Peyer's patch (tissue), 4 donors: ENCODE results near the gene TMEM127. TPM values are rescaled to one million over a fixed set of nuclear protein-coding genes. Genes with fewer than 3 reads are reported as not detected.

Experiments used
- DNase-seq, 3 donors: peaks; one replicate each; pipeline ENCODE4 v3.0.0-alpha.2; 2017 to 2019
- H3K27ac ChIP-seq, 4 donors: fragments of 200-600 bp; sonication (generic); one replicate each; pipeline ENCODE4 v1.5.1; 2016 to 2019
- H3K27me3 ChIP-seq, 2 donors: fragments of 200-600 bp; sonication (generic); one replicate each; pipeline ENCODE4 v1.5.1; 2019
- H3K36me3 ChIP-seq, 3 donors: fragments of 200-600 bp; sonication (generic); one replicate each; pipeline ENCODE4 v1.5.1; 2016 to 2019
- H3K4me1 ChIP-seq, 4 donors: fragments of 200-600 bp; sonication (generic); one replicate each; pipeline ENCODE4 v1.5.1; 2016 to 2019
- H3K4me3 ChIP-seq, 4 donors: fragments of 200-600 bp; sonication (generic); 1 replicate in 3 of 4; 2 replicates in 1 of 4; pipeline ENCODE4 v1.5.1; 2016 to 2019; ENCODE audit warnings: mild to moderate bottlenecking in 1 of 4
- H3K9me3 ChIP-seq, 4 donors: fragments of 200-600 bp; sonication (generic); one replicate each; pipeline ENCODE4 v1.5.1; 2016 to 2019; ENCODE audit warnings: mild to moderate bottlenecking in 1 of 4
- CTCF ChIP-seq, 6 experiments: fragments of 450-650 bp in 4 of 6; fragments of 200-600 bp in 2 of 6; sonication (generic) in 1 of 6; IDR thresholded peaks; one replicate each; pipeline ENCODE4 v1.5.1; 2017 to 2019; ENCODE audit warnings: antibody characterized with exemption in 6 of 6, mild to moderate bottlenecking in 3 of 6, moderate library complexity in 1 of 6
- POLR2A ChIP-seq, 2 donors: fragments of 450-650 bp; IDR thresholded peaks; one replicate each; pipeline ENCODE4 v1.5.1; 2017; ENCODE audit warnings: antibody characterized with exemption in 2 of 2, mild to moderate bottlenecking in 2 of 2, moderate library complexity in 2 of 2
- total RNA-seq, 4 donors: library from RNA; depleted of rRNA; stranded (reverse); fragments of >200 nt; gene quantifications; one replicate each; pipeline ENCODE4 v1.1.0, GENCODE V29; 2016

The TMEM127 gene
- total RNA-seq, 4 donors from 2014 or later = 25.6 to 81.4 (median 67.1) TPM

- Histone ChIP-seq H3K27ac (peak overlapping the region; percentile 27 to 56 (median 33)), H3K4me1 (peaks cover 14 to 60% (median 27%) of the 10 kb centered on the region in 4 donors), H3K27me3 (no peaks in the 10 kb centered on the region), H3K9me3 (no peaks in the 10 kb centered on the region), H3K4me3 (no peak overlapping the region), H3K36me3 (peaks cover 0 to 59% (median 0%) of the 10 kb centered on the region in 3 donors)
- DNase-seq = no peak
- no peak for TF ChIP-seq POLR2A (IDR thresholded peaks at IDR 0.05)
- no peak for TF ChIP-seq CTCF (IDR thresholded peaks at IDR 0.05)
These were observed 9.1 kb downstream of the TMEM127 start for GRCh38 chr2:96256611-96257113.

GRCh38 chr2:96254571-96254970 lies 11.2 kb downstream of the TMEM127 start:
- peaks cover 0 to 64% (median 0%) of the 10 kb centered on the region in 3 donors for H3K36me3 ChIP-seq
- H3K9me3 ChIP-seq = no peaks in the 10 kb centered on the region
- no peak for DNase-seq
- H3K27me3 ChIP-seq = no peaks in the 10 kb centered on the region
- TF ChIP-seq CTCF (IDR thresholded peaks at IDR 0.05) (no peak), POLR2A (IDR thresholded peaks at IDR 0.05) (no peak)
- no peak overlapping the region for H3K4me3 ChIP-seq
- H3K27ac ChIP-seq = peak overlapping the region in 1 of 4 donors; percentile 39
- peaks cover 5 to 42% (median 13%) of the 10 kb centered on the region in 4 donors for H3K4me1 ChIP-seq

- peak in 2 of 3 donors; percentile 52 to 60 for DNase-seq
- Histone ChIP-seq H3K36me3 (peaks cover 0 to 51% (median 0%) of the 10 kb centered on the region in 3 donors), H3K4me3 (no peak overlapping the region), H3K27ac (peak overlapping the region in 2 of 4 donors; percentile 39 to 48), H3K9me3 (no peaks in the 10 kb centered on the region), H3K27me3 (no peaks in the 10 kb centered on the region), H3K4me1 (peaks cover 1 to 27% (median 7%) of the 10 kb centered on the region in 4 donors)
- TF ChIP-seq POLR2A (IDR thresholded peaks at IDR 0.05) = no peak
- peak in 3 of 6 experiments; percentile 24 to 31 (median 30) for TF ChIP-seq CTCF (IDR thresholded peaks at IDR 0.05)
These were observed 12.8 kb downstream of the TMEM127 start for GRCh38 chr2:96253006-96253405.

DNA sequence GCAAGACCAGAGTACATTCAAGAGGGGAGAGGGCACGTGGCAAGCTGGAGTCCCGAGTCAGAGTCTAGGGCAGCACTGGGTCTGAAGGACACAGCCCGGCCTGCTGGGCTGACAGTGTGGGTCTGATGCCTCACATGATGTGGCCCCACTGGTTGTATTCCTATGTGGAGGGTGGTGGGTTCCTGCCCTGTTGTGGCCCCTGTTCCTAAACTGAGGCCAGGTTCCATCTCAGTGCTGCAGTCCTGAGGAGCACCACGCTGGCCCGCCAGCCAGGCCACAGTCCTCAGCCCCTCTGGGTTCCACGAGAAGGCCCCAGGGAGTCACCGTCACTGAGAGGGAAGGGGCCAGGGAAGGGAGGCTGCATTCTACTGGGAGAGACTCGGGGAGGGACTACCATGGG lies 13.3 kb downstream of the TMEM127 start:
- TF ChIP-seq POLR2A (IDR thresholded peaks at IDR 0.05) (no peak), CTCF (IDR thresholded peaks at IDR 0.05) (no peak)
- peaks cover 0 to 22% (median 7%) of the 10 kb centered on the region in 4 donors for H3K4me1 ChIP-seq
- peak overlapping the region in 1 of 4 donors; percentile 39 for H3K27ac ChIP-seq
- H3K36me3 ChIP-seq = peaks cover 0 to 50% (median 0%) of the 10 kb centered on the region in 3 donors
- no peaks in the 10 kb centered on the region for H3K9me3 ChIP-seq
- H3K4me3 ChIP-seq = no peak overlapping the region
- no peaks in the 10 kb centered on the region for H3K27me3 ChIP-seq
- no peak for DNase-seq

- DNase-seq = peak in 2 of 3 donors; percentile 30 to 61
- TF ChIP-seq POLR2A (IDR thresholded peaks at IDR 0.05) (no peak), CTCF (IDR thresholded peaks at IDR 0.05) (no peak)
- H3K36me3 ChIP-seq = peaks cover 0 to 50% (median 0%) of the 10 kb centered on the region in 3 donors
- H3K27me3 ChIP-seq = no peaks in the 10 kb centered on the region
- H3K9me3 ChIP-seq = no peaks in the 10 kb centered on the region
- H3K4me3 ChIP-seq = no peak overlapping the region
- H3K4me1 ChIP-seq = peaks cover 0 to 22% (median 3%) of the 10 kb centered on the region in 4 donors
- H3K27ac ChIP-seq = peak overlapping the region in 1 of 4 donors; percentile 39
These were observed 14.0 kb downstream of the TMEM127 start for GRCh38 chr2:96251721-96252292.
